K562 (cell line): ENCODE measurements around the gene LRRC1. TPM values are rescaled to one million over a fixed set of nuclear protein-coding genes. Genes with fewer than 3 reads are reported as not detected.

Experiments
- ATAC-seq: fragments of 200-7000 bp; cut with Tn5 transposase; 3 replicates; pipeline ENCODE4 v1.9.1; 2020; ENCODE audit warnings: moderate library complexity
- BruUV-seq: library from RNA; stranded (reverse); fragments of 400-500 nt; replicated peaks from 2 replicates; lab custom pipeline; 2021; lab: Mats Ljungman, UMichigan
- CTCF ChIA-PET: fragments of 300-600 bp; formaldehyde crosslinking; extraction: SDS; loops from one replicate; lab custom pipeline; 2021; ENCODE audit warnings: low intra/inter-chr PET ratio; lab: Yijun Ruan, JAX
- POLR2A ChIA-PET: fragments of 300-600, 350-650 bp; sonication (Branson Sonifier 250); formaldehyde crosslinking; extraction: SDS; loops from one replicate; lab custom pipeline; 2021; ENCODE audit warnings: antibody characterized with exemption, inconsistent platforms; lab: Yijun Ruan, JAX
- DNase-seq, 4 experiments: peaks; one replicate each; pipeline versions ENCODE4 v3.0.0 to v3.0.0-alpha.2; 2011 to 2018; ENCODE audit warnings: low spot score in 3 of 4, mixed read lengths in 3 of 4; ENCODE audit errors: extremely low read depth in 1 of 4
- FAIRE-seq: peaks from 2 replicates; lab custom pipeline; 2011; peaks lifted over from hg19 to GRCh38; lab: Jason Lieb, UNC
- H2AFZ ChIP-seq: 2 replicates; pipeline ENCODE4 v1.6.0; 2011; ENCODE audit warnings: low read depth, low read length, control low read depth, inconsistent platforms
- H3K27ac ChIP-seq: fragments of 200-600 bp; 3 replicates; pipeline ENCODE4 v1.8.0; 2011; ENCODE audit warnings: low read depth, mild to moderate bottlenecking, control low read depth, inconsistent platforms, low read length, moderate library complexity, mixed read lengths; ENCODE audit errors: extremely low read depth
- H3K27me3 ChIP-seq, 2 experiments: fragments of 300-600 bp in 1 of 2; 2 replicates in 1 of 2; 3 replicates in 1 of 2; pipeline versions ENCODE4 v1.6.0 to v1.8.0; 2011; ENCODE audit warnings: inconsistent platforms in 2 of 2, low read length in 2 of 2, mild to moderate bottlenecking in 1 of 2, mixed read lengths in 1 of 2, moderate library complexity in 1 of 2; ENCODE audit not compliant: control insufficient read depth in 2 of 2, insufficient read depth in 2 of 2
- H3K36me3 ChIP-seq: fragments of 300-600 bp; 3 replicates; pipeline ENCODE4 v1.8.0; 2011; ENCODE audit warnings: mild to moderate bottlenecking, low read length, inconsistent platforms; ENCODE audit not compliant: control insufficient read depth, insufficient read depth
- H3K4me1 ChIP-seq, 2 experiments: fragments of 200-600 bp in 1 of 2; replicated peaks in 1 of 2; 2 replicates in 1 of 2; 3 replicates in 1 of 2; pipeline versions ENCODE4 v1.5.1 to v1.8.0; 2011; ENCODE audit warnings: inconsistent platforms in 2 of 2, low read length in 2 of 2, mild to moderate bottlenecking in 1 of 2, mixed read lengths in 1 of 2, moderate library complexity in 1 of 2; ENCODE audit not compliant: control insufficient read depth in 2 of 2, insufficient read depth in 2 of 2
- H3K4me2 ChIP-seq: 2 replicates; pipeline ENCODE4 v1.6.1; 2011; ENCODE audit warnings: low read length, control low read depth, inconsistent platforms, mixed read lengths; ENCODE audit not compliant: insufficient read depth
- H3K4me3 ChIP-seq: fragments of 200-600 bp; sonication (generic), shearing (Covaris generic); 2 replicates; pipeline ENCODE4 v1.5.1; 2016; ENCODE audit warnings: control low read depth, inconsistent platforms
- H3K79me2 ChIP-seq: fragments of 200-600 bp; 3 replicates; pipeline ENCODE4 v1.8.0; 2011; ENCODE audit warnings: low read length, inconsistent platforms; ENCODE audit not compliant: control insufficient read depth, insufficient read depth
- H3K9ac ChIP-seq, 2 experiments: 2 replicates each; pipeline versions ENCODE4 v1.6.0 to v1.6.1; 2011; ENCODE audit warnings: low read depth in 2 of 2, low read length in 2 of 2, control low read depth in 1 of 2, inconsistent platforms in 1 of 2, mild to moderate bottlenecking in 1 of 2, mixed read lengths in 1 of 2; ENCODE audit not compliant: insufficient read depth in 1 of 2
- H3K9me1 ChIP-seq: one replicate; pipeline ENCODE4 v1.6.0; 2011; ENCODE audit warnings: inconsistent platforms, mild to moderate bottlenecking, low read length, moderate library complexity; ENCODE audit not compliant: control insufficient read depth, insufficient read depth
- H3K9me3 ChIP-seq: replicated peaks from 2 replicates; pipeline ENCODE4 v1.5.1; 2011; ENCODE audit warnings: low read depth, low read length, inconsistent platforms; ENCODE audit not compliant: control insufficient read depth, insufficient read depth
- H4K20me1 ChIP-seq: replicated peaks from 2 replicates; pipeline ENCODE4 v1.6.1; 2011; ENCODE audit warnings: low read length, inconsistent platforms, mixed read lengths; ENCODE audit not compliant: control insufficient read depth, insufficient read depth
- CBFB ChIP-seq: sonication (generic); formaldehyde crosslinking; IDR thresholded peaks from 2 replicates; pipeline ENCODE4 v1.4.0; 2020; ENCODE audit warnings: mild to moderate bottlenecking, missing genetic modification reagents
- CHD2 ChIP-seq: IDR thresholded peaks from 2 replicates; pipeline ENCODE4 v1.6.1; 2011; ENCODE audit warnings: low read depth, low read length
- CTCF ChIP-seq, 3 experiments: IDR thresholded peaks in 2 of 3; conservative IDR thresholded peaks in 1 of 3; 2 replicates each; pipeline ENCODE4 v1.5.1; 2011 to 2012; ENCODE audit warnings: low read length in 3 of 3, mild to moderate bottlenecking in 3 of 3, control low read depth in 2 of 3, improper control_type of control experiment in 1 of 3, inconsistent platforms in 1 of 3, low read depth in 1 of 3, mixed read lengths in 1 of 3, moderate library complexity in 1 of 3; ENCODE audit not compliant: insufficient read depth in 2 of 3
- FUS ChIP-seq: fragments of 200-400 bp; formaldehyde crosslinking; optimal IDR thresholded peaks from 2 replicates; pipeline ENCODE3; 2017; ENCODE audit warnings: low read depth, low read length
- HDAC1 ChIP-seq, 2 experiments: fragments of 450-650 bp; IDR thresholded peaks; 2 replicates each; pipeline ENCODE4 v1.6.1; 2016 to 2017; ENCODE audit warnings: inconsistent platforms in 1 of 2, mild to moderate bottlenecking in 1 of 2, moderate library complexity in 1 of 2
- NFRKB ChIP-seq: fragments of 450-650 bp; IDR thresholded peaks from 2 replicates; pipeline ENCODE4 v1.6.1; 2016; ENCODE audit warnings: low read depth
- PBX2 ChIP-seq, 2 experiments: IDR thresholded peaks in 1 of 2; conservative IDR thresholded peaks in 1 of 2; 2 replicates each; pipeline ENCODE4 v1.6.1; 2016; ENCODE audit warnings: low read depth in 2 of 2, mild to moderate bottlenecking in 1 of 2, missing compliant biosample characterization in 1 of 2, missing genetic modification characterization in 1 of 2, moderate library complexity in 1 of 2
- STAG1 ChIP-seq: sonication (generic); formaldehyde crosslinking; IDR thresholded peaks from 2 replicates; pipeline ENCODE4 v1.5.0; 2020; ENCODE audit warnings: missing genetic modification reagents, borderline replicate concordance
- TFAM ChIP-seq: fragments of 250-450 bp; sonication (Bioruptor Pico); conservative IDR thresholded peaks from 2 replicates; pipeline ENCODE4 v1.5.0; 2021; ENCODE audit warnings: mild to moderate bottlenecking, moderate library complexity
- ZMIZ1 ChIP-seq, 2 experiments: fragments of 150-350 bp in 1 of 2; IDR thresholded peaks; 2 replicates each; pipeline ENCODE4 v1.6.1; 2012 to 2016; ENCODE audit warnings: low read depth in 2 of 2, low read length in 2 of 2, mild to moderate bottlenecking in 1 of 2, moderate library complexity in 1 of 2
- ZNF347 ChIP-seq: fragments of 450-650 bp; formaldehyde crosslinking; IDR thresholded peaks from 2 replicates; pipeline ENCODE4 v1.4.0; 2020; ENCODE audit warnings: low read depth, mild to moderate bottlenecking, moderate library complexity
- ZNF740 ChIP-seq, 3 experiments: fragments of 200-800 bp in 1 of 3; sonication (Bioruptor generic) in 1 of 3; sonication (generic) in 1 of 3; formaldehyde crosslinking in 1 of 3; IDR thresholded peaks; 2 replicates each; pipeline versions ENCODE4 v1.6.1 to v1.8.0; 2016 to 2022; ENCODE audit warnings: mild to moderate bottlenecking in 2 of 3, missing compliant biosample characterization in 2 of 3, missing genetic modification characterization in 2 of 3, missing genetic modification reagents in 1 of 3
- WGBS: fragments of 100-300 bp; shearing (Covaris generic); methylation state at CpG from one replicate; pipeline ENCODE4 v1.1.6; 2016; ENCODE audit warnings: low coverage, mixed read lengths; ENCODE audit not compliant: insufficient coverage; ENCODE audit errors: missing lambda C conversion rate; 5-methylcytosine and 5-hydroxymethylcytosine counted together
- in situ Hi-C: fragments of 300-500 bp; cut with MboI; formaldehyde crosslinking; loops from 4 replicates; pipeline ENCODE4 v1.15.0; 2018; ENCODE audit warnings: inconsistent platforms, mixed read lengths
- intact Hi-C: fragments of 100-400 bp; cut with micrococcal nuclease; formaldehyde crosslinking; loops from 2 replicates; pipeline ENCODE4 v1.14.2; 2022
- polyA plus RNA-seq, 8 experiments: library from polyadenylated mRNA; depleted of rRNA in 4 of 8; stranded (reverse) in 5 of 8; unstranded in 3 of 8; fragments of >200 nt; fragmentation: Nextera tagmentation in 2 of 8; fragmentation: Illumina TruSeq in 1 of 8; extraction: Ambion mirVana in 2 of 8; extraction: Trizol in 1 of 8; gene quantifications; 2 replicates each; pipeline versions ENCODE4 v1.2.1 to v1.2.3, GENCODE V29; 2011 to 2014; ENCODE audit warnings: inconsistent platforms in 1 of 8, missing spikeins in 1 of 8
- total RNA-seq, 7 experiments: library from RNA; depleted of rRNA in 6 of 7; stranded (reverse); fragments of >200 nt in 6 of 7; fragmentation: Illumina TruSeq in 2 of 7; extraction: Trizol in 2 of 7; gene quantifications; 2 replicates each; pipeline versions ENCODE4 v1.2.1 to v1.2.3, GENCODE V29; 2011 to 2021; ENCODE audit warnings: low replicate concordance in 1 of 7

Gene LRRC1
- total and polyA plus RNA-seq, 9 of the 15 experiments (the other 6 are each of a cell fraction or from before 2014, with no cell fraction given) = not detected

GRCh38 chr6:53878808-53879207, 84.0 kb downstream of the LRRC1 start:
- WGBS = 0% methylated on average over 2 of the region's 2 CpGs
- TF ChIP-seq CBFB (CRISPR knock-in tag) (no peak), ZNF740 (CRISPR knock-in tag; IDR thresholded peaks at IDR 0.05) (no peak), ZNF740 (tag; IDR thresholded peaks at IDR 0.05) (no peak), PBX2 (CRISPR knock-in tag; IDR thresholded peaks at IDR 0.05; ENCODE audit: low read depth) (no peak), PBX2 (tag; conservative IDR thresholded peaks at IDR 0.05; ENCODE audit: low read depth) (no peak), FUS (no peak), HDAC1 (IDR thresholded peaks at IDR 0.05) (no peak), CHD2 (no peak), ZMIZ1 (IDR thresholded peaks at IDR 0.05; ENCODE audit: low read depth in 2 of 2, low read length in 2 of 2) (no peak), STAG1 (CRISPR knock-in tag) (no peak), NFRKB (no peak), TFAM (no peak), CTCF (IDR thresholded peaks at IDR 0.05 in 2 of 3, conservative IDR thresholded peaks at IDR 0.05 in 1 of 3; ENCODE audit: insufficient read depth in 2 of 3, low read depth in 1 of 3, low read length in 3 of 3) (no peak), ZNF347 (CRISPR knock-in tag) (no peak)

More at GRCh38 chr6:53878808-53879207, 84.0 kb downstream of the LRRC1 start:
- no TSS peak for BruUV-seq
- ChIA-PET POLR2A (interaction anchor here (0.8 kb wide), 1 partner anchor 11 kb away, joined by 4 read pairs; no protein-coding TSS in a partner anchor), CTCF (no interaction called here)
- in situ Hi-C loops = no loop called here
- intact Hi-C loops = no loop called here
- Histone ChIP-seq H3K9ac (no peak overlapping the region), H3K27ac (no peak overlapping the region), H2AFZ (no peak overlapping the region), H3K4me3 (no peak overlapping the region), H3K9me3 (no peaks in the 10 kb centered on the region), H3K36me3 (no peaks in the 10 kb centered on the region), H3K4me1 (no peaks in the 10 kb centered on the region), H3K4me2 (no peak overlapping the region), H3K27me3 (no peaks in the 10 kb centered on the region), H3K9me1 (no peaks in the 10 kb centered on the region), H4K20me1 (no peaks in the 10 kb centered on the region), H3K79me2 (no peaks in the 10 kb centered on the region)
- FAIRE-seq (no peak), ATAC-seq (no peak), DNase-seq (no peak)
